DMS53 treated with DMSO at 0.1 percent for 48 hours (cell line): ENCODE data around the gene KCNMA1.
A peak's percentile ranks its signal among the peaks of the same experiment; 100 is the strongest.

Experiments
- DNase-seq: peaks from one replicate; lab custom pipeline; 2025; ENCODE audit not compliant: unreplicated experiment; lab: John Stamatoyannopoulos, UW

KCNMA1 gene

DNA sequence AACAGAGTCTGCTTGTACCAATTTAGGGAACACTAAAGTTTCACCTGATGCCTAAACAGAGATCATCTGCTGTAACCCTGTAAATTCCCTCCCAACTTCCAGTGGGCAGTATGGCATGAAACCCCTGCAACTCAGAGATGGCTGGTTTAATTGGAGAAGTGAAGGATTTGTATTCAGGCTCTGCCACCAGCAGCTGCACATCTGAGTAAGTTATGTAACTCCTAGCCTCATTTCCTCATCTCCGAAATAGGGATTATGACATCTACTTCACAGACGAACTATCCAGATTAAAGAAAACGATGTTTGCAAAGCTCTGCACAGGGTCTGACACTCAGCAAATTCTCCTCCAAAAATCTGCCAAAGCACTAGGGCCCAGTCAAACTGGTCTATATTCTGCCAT, 493.0 kb downstream of the KCNMA1 start:
- DNase-seq: no peak

GRCh38 chr10:77139252-77140160, 498.1 kb downstream of the KCNMA1 start:
- no peak for DNase-seq

DNA sequence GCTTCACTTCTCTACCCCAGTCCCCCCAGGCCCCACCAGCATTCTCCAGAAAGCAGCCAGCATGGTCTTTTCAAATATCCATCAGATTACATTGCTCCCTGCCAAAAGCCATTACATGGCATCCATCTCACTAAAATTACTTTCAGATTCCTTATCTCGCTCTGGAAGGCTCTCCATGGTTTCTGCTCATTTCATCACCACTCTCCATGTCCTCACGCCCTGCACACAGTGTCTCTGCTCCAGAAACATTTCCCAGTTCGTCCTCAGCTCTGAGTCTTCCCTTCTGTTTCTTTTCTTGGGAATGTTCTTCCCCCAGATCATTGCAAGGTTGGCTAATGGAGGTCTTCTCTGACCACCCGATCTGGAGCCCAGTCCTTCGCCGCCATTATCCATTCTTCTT, 499.1 kb downstream of the KCNMA1 start:
- DNase-seq: no peak

DNA sequence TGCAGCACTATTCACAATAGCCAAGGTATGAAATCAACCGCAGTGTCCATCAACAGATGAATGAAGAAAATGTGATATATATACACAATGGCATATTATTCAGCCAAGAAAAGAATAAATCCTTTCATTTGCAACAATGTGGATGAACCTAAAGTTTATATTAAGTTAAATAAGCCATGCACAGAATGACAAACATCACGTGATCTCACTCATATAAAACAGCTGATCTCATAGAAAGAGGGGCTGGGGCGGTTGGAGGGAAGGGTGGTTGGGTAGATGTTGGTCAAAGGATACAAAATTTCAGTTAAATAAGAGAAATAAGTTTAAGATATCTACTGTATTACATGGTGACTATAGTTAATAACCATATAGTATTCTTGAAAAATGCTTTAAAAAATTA, 502.1 kb downstream of the KCNMA1 start:
- no peak for DNase-seq

GRCh38 chr10:77131214-77131613, 506.4 kb downstream of the KCNMA1 start:
- DNase-seq: no peak

GRCh38 chr10:77127243-77127642, 510.4 kb downstream of the KCNMA1 start:
- no peak for DNase-seq

DNA sequence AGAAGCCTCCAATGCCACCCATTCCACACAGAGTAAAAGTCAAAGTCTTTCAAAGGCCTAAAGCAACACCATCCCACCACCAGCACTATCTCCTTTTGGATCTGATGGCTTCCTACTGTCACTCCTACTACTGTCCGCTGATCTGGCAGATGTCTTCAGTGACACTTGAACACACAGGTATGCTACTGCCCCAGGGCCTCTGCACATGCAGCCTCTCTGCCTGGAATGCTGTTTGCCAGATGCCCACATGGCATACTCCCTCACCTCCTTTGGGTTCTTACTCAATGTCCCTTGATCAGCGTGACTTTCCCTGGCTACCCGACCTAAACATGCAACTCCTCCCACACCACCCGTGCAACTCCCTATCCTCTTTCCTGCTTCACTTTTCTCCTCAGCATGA, 512.4 kb downstream of the KCNMA1 start:
- DNase-seq: no peak

DNA sequence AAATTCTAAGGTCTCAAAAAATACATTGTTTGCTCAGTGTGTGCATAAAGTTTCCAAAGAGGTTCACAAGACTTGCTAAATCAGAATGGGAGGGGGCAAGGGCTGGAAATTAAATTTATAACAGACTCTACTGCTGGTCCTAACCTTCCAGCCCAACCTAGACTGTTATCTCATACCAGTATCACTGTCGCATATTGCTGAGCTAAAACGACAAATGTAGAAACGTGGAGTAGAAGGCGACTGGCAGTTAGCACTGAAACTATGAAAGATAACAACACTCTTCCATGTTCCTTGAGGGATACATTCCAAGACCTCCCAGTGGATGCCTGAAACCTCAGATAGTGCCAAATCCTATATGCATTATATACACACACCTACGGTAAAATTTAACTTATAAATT, 514.3 kb downstream of the KCNMA1 start:
- no peak for DNase-seq

- DNase-seq: no peak
Observed at GRCh38 chr10:77121829-77122228, 515.8 kb downstream of the KCNMA1 start.

DNA sequence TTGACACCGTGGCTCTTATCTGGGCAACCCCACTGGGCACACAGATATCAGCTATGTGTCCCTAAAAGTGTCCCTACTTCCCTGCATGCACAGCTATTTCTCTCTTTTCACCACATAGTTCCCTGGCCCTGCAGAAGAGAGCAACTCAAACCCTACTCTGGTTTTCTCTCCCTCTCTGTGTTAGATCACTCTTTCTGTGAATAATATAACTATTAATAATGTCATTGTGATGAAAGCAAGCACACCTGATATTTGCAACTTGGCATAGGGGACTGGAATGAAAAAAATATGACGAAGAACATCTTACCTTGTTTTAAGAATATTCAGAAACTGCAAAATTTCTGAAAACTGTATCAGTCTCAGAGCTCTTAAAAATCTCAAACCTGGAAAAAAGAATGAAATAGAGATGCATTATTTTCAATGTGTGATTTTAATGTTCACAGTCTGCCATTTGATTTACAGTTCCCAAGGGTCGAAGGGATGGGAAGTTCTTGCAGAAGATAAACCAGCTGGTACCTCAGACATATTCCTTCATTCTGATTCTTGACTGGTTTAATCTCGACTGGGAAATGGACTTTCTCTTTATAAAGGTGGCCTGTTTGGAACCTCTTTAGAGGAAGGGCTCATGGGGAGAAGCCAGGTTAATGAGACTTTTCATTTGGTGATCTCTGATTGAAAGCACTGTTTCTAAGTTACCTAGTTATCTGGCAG, 516.8 kb downstream of the KCNMA1 start:
- no peak for DNase-seq

DNA sequence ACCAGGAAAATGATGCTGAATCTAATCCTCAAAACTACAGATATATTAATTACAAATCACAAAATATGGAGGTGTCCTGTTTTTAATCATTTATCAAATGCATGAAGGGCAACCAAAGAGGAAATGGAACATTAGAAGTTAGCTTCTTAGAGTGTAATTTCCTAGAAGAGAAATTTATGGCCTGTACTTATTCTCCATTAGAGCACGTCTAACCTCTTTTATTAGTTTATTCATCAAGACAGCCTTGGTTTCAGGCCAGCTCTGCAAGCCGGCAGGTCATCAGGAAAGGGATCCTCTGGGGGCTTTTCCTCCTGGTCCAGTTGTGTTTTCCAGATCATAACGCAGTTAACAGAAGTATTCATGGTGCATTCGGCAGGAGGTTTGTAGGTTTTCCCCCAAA, 517.6 kb downstream of the KCNMA1 start:
- DNase-seq: no peak

DNA sequence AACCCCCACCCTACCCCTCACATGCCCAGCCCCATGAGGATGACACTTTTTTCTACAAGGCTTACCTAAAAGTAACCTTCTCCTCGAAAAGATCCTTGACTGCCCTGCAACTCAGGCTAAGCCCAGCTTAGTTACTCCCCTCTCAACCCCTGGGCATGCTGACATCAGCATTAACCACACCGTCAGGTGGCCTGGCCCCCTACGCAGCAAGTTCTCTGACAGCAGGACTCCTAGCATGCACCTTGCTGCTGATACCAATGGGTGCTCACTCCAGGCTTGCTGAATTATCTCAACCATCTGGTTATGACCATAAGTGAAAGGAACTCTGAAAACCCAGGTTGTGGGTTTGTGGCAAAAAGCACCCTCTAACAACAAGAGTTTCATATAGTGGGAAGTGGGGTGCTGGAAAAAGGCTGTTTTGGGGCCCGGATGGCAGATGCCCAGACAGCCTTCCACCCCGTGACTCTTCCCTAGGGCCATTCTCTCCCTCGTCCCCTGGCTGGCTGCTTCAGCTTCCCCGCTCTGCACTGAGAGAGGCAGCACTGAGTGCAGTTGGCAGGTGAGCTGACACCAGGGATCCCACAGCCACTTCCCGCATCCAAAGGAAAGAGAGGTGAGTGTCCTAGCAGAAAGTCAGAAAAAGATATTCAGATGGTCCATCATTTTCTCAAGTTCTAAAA, 518.9 kb downstream of the KCNMA1 start:
- DNase-seq: no peak

GRCh38 chr10:77117501-77117900, 520.1 kb downstream of the KCNMA1 start:
- no peak for DNase-seq

DNA sequence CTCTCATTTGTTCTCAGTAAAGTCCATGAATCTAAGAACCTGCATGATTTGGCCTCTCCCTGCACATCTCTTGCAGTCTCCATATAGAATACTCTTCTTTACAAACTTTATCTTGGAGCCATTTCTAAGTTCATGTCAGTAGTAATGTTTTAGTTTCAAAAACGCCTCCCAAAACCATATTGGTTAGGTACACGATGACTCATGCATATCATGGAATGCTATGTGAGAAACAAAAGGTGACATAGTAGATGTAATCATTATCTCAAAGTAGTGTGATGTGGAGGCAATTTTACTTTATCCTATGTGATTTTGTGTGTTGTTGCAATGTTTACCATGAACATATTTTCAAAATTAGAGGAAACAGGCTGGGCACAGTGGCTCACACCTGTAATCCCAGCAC, 520.7 kb downstream of the KCNMA1 start:
- no peak for DNase-seq

DNA sequence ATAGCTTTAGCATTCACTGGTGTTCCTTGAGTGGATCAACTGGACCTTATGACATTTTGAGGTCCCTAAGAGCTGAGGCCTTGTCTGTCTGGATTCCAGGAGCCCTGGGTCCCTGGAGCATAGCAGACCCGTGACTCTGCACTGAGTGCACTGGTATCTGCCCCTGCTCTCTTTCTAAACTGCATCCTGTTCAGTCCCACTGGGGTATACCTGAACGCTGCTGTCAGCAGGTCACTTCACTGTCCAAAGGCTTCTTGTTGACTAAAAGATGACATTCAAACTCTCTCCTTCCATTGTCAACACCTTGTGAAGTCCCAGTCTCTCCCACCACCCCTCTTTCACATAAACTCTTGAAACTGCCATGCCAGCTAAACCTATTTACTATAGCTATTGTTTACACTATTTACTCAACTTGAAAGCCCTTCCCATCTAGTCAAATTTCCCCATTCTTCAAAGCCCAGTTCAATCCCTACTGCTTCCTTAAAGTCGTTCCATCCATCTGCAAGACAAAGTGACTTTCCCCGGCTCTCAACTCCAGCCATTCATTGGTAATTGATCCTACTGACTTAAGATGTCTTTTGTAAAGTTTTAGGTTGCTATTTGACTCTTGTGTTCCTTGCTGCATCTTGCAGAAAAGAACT, 523.3 kb downstream of the KCNMA1 start:
- DNase-seq: no peak

DNA sequence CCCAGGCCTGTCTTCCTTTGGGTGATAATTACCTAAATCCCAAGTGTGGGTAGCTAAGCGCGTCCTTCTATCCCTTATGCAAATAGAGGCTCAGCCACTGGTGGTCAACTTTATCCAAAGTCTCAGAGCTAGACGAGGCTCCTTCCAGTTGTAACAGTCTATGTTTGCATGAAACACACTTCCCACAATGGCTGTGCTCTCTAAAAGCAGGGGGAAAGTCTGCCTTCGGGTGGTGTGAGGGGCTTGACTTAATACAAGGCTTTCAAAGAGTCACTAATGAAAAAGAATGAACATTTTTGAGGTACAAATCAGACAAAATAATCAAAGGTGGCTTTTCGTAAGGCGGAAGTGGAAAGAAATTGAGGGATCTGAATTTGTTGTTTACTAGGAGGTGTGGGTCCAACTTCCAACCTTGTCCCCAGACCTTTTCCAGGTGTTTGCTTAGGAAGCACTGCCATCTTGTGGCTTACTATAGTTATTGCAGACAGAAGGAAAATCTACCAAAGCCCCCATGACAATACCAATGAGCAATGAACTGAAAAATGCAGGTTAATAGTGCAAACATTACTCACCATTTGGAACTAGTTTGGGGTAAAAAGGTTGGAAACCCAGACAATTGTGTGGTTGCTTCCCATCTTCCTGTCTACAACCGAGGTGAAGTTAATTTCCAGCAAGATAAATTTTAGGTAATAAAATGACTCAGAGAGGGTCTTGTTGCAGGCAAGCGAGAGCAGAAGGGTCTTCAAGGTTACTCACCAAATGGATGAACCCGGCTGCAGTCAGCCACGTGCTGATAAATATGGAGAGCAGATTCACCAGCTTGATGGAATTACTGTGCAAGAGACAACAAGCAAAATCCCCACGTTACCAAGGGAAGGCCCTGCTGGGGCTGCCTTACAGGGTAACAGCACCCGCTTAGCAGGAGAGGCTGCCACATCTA, 525.7 kb downstream of the KCNMA1 start:
- peak; percentile 51 for DNase-seq

GRCh38 chr10:77110757-77111156, 526.9 kb downstream of the KCNMA1 start:
- no peak for DNase-seq

- DNase-seq: no peak
Observed at GRCh38 chr10:77109351-77109994, 528.1 kb downstream of the KCNMA1 start.

DNA sequence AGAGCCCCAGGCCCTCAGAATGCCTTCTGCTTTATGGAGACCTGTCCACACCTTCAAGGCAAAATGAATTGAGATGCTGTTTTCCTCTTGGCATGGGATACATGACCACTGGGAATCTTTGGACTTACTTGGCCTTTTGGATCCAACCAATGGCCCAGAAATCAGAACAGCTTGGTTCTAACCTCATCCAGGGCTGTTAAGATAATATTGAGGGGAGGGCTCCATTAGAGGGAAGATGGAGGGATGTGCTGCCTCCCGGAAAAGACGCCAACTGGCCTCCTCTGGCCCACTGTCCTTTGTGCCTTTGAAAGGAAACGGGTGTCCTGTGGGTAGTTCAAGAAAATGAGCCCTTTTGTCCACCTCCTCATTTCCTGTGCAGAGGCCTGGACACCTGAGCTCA, 530.9 kb downstream of the KCNMA1 start:
- DNase-seq: no peak

DNA sequence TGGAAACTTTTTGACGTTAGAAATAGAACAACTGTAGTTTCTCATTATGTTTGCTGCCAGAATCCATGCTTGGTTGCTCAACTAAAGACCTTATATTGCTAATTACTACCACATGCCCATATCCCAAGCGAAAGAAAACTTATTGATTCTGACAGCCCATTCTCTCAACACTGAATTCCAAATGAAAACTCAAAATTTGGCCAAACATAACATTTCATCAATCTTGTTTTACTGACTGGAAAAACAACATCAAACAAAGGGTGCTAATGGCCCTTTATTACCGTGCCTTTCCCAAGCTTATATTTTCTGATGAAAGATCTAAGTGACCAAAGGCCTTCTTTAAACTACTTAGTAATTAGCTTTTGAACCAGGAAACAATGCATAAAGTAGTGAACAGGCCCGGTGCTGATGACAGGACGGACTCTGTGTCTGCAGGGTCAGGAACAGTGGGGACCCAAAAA, 531.8 kb downstream of the KCNMA1 start:
- DNase-seq: no peak
